ENCODE results near the gene TXNRD3. TPM values are rescaled to one million over a fixed set of nuclear protein-coding genes. Genes with fewer than 3 reads are reported as not detected.

Gene TXNRD3
- polyA plus RNA-seq, 4 donors = 17.7 to 20.9 (median 18.1) TPM

Other genes starting within 250 kb of the TXNRD3 start
- 10 to 100 TPM; 29.3 to 47.3 (median 35.9) TPM for gene ZXDC, start 179.2 kb downstream of the TXNRD3 start, polyA plus RNA-seq (ENCODE audit: insufficient read length in 4 of 4)
- gene UROC1, start 137.4 kb downstream of the TXNRD3 start, polyA plus RNA-seq (ENCODE audit: insufficient read length in 4 of 4) = under 1 TPM; 0.13 to 0.27 (median 0.15) TPM
- gene CHST13, start 131.0 kb downstream of the TXNRD3 start, polyA plus RNA-seq (ENCODE audit: insufficient read length in 4 of 4) = 1 to 10 TPM; 4.0 to 6.5 (median 5.2) TPM
- under 1 TPM in 2 of 4 donors, not detected in 2; 0.14 TPM for gene C3orf22, start 96.2 kb downstream of the TXNRD3 start, polyA plus RNA-seq (ENCODE audit: insufficient read length in 4 of 4)
- 10 to 100 TPM; 16.9 to 24.7 (median 22.0) TPM for gene CHCHD6, start 49.1 kb upstream of the TXNRD3 start, polyA plus RNA-seq (ENCODE audit: insufficient read length in 4 of 4)